B cell (primary cell): ENCODE results near the gene SPDYE3. TPM values are rescaled to one million over a fixed set of nuclear protein-coding genes. Genes with fewer than 3 reads are reported as not detected.
"Not testable (repeated sequence)": the region's sequence is repeated elsewhere in the genome, so short reads cannot be mapped to it uniquely, and the experiment has no call there.

ENCODE experiments used
- ATAC-seq: fragments of 200-7000 bp; cut with Tn5 transposase; one replicate; pipeline ENCODE4 v1.10.0; 2021; ENCODE audit warnings: low read depth, mild to moderate bottlenecking, moderate number of reproducible peaks, moderate library complexity
- CTCF ChIA-PET: fragments of 350-600 bp; sonication (Branson Sonifier 250); formaldehyde crosslinking; loops from one replicate; lab custom pipeline; 2021; ENCODE audit warnings: antibody characterized with exemption, inconsistent platforms; lab: Charles Lee
- POLR2A ChIA-PET: fragments of 350-600 bp; sonication (Branson Sonifier 250); formaldehyde crosslinking; loops from one replicate; lab custom pipeline; 2021; ENCODE audit warnings: antibody characterized with exemption; lab: Charles Lee
- DNase-seq: peaks from one replicate; pipeline ENCODE4 v3.0.0; 2013
- H2AFZ ChIP-seq: 2 replicates; pipeline ENCODE4 v1.6.1; 2012; ENCODE audit warnings: mild to moderate bottlenecking, low read depth, low read length; ENCODE audit not compliant: insufficient read depth, poor library complexity, severe bottlenecking
- H3K27ac ChIP-seq, 2 donors: 1 replicate in 1 of 2; 2 replicates in 1 of 2; pipeline ENCODE4 v1.5.1; 2012 to 2013; ENCODE audit warnings: low read length in 2 of 2, mild to moderate bottlenecking in 2 of 2, moderate library complexity in 1 of 2
- H3K27me3 ChIP-seq, 4 experiments: fragments of 200-600 bp in 1 of 4; sonication (generic) in 1 of 4; replicated peaks in 1 of 4; 1 replicate in 2 of 4; 2 replicates in 2 of 4; pipeline versions ENCODE4 v1.6.1 to v1.7.0; 2013 to 2016; ENCODE audit warnings: low read length in 3 of 4, mild to moderate bottlenecking in 2 of 4, mixed read lengths in 1 of 4, moderate library complexity in 1 of 4; ENCODE audit not compliant: insufficient read depth in 4 of 4, control insufficient read depth in 3 of 4; ENCODE audit errors: control extremely low read depth in 1 of 4
- H3K36me3 ChIP-seq, 2 experiments: replicated peaks in 1 of 2; 1 replicate in 1 of 2; 2 replicates in 1 of 2; pipeline versions ENCODE4 v1.6.1 to v1.7.1; 2013; ENCODE audit warnings: low read length in 1 of 2; ENCODE audit not compliant: insufficient read depth in 2 of 2, control insufficient read depth in 1 of 2; ENCODE audit errors: control extremely low read depth in 1 of 2, extremely low read depth in 1 of 2
- H3K4me1 ChIP-seq, 2 donors: fragments of 200-600 bp in 1 of 2; sonication (generic) in 1 of 2; 1 replicate in 1 of 2; 2 replicates in 1 of 2; pipeline versions ENCODE4 v1.5.1 to v1.6.1; 2013 to 2017; ENCODE audit warnings: low read length in 2 of 2; ENCODE audit not compliant: control insufficient read depth in 2 of 2, insufficient read depth in 2 of 2
- H3K4me2 ChIP-seq: replicated peaks from 2 replicates; pipeline ENCODE3; 2012; ENCODE audit warnings: mild to moderate bottlenecking, low read depth, low read length; ENCODE audit not compliant: poor library complexity, severe bottlenecking
- H3K4me3 ChIP-seq, 5 experiments: fragments of 200-600 bp in 1 of 5; sonication (generic) in 1 of 5; 1 replicate in 3 of 5; 2 replicates in 2 of 5; pipeline versions ENCODE4 v1.5.1 to v1.7.0; 2011 to 2016; ENCODE audit warnings: low read length in 4 of 5, mild to moderate bottlenecking in 4 of 5, low read depth in 2 of 5, control low read depth in 1 of 5, moderate library complexity in 1 of 5; ENCODE audit not compliant: insufficient read depth in 1 of 5; ENCODE audit errors: control extremely low read depth in 1 of 5, extremely low read depth in 1 of 5
- H3K79me2 ChIP-seq: fragments of 200-600 bp; sonication (generic); one replicate; pipeline ENCODE4 v1.6.0; 2016; ENCODE audit warnings: low read length; ENCODE audit not compliant: control insufficient read depth, insufficient read depth
- H3K9ac ChIP-seq: fragments of 200-600 bp; sonication (generic); 2 replicates; pipeline ENCODE4 v1.6.1; 2017; ENCODE audit warnings: mild to moderate bottlenecking, low read length, moderate library complexity
- H3K9me3 ChIP-seq, 3 donors: one replicate each; pipeline versions ENCODE4 v1.6.1 to v1.7.1; 2013; ENCODE audit warnings: low read length in 2 of 3; ENCODE audit not compliant: control insufficient read depth in 2 of 3, insufficient read depth in 1 of 3; ENCODE audit errors: control extremely low read depth in 1 of 3
- H4K20me1 ChIP-seq: 2 replicates; pipeline ENCODE4 v1.6.0; 2012; ENCODE audit warnings: mild to moderate bottlenecking, low read length; ENCODE audit not compliant: insufficient read depth, control insufficient read depth, poor library complexity, severe bottlenecking
- H3K27ac Mint-ChIP-seq: one replicate; pipeline ENCODE4 v1.8.0; 2021; ENCODE audit warnings: mixed read lengths
- H3K27me3 Mint-ChIP-seq: one replicate; pipeline ENCODE4 v1.8.0; 2021; ENCODE audit warnings: mixed read lengths
- H3K4me1 Mint-ChIP-seq: one replicate; pipeline ENCODE4 v1.8.0; 2021; ENCODE audit warnings: mixed read lengths
- H3K4me3 Mint-ChIP-seq: one replicate; pipeline ENCODE4 v1.8.0; 2021; ENCODE audit warnings: mixed read lengths
- H3K9me3 Mint-ChIP-seq: one replicate; pipeline ENCODE4 v1.8.0; 2022; ENCODE audit warnings: mixed read lengths; ENCODE audit not compliant: insufficient read depth
- CTCF ChIP-seq: fragments of 200-600 bp; IDR thresholded peaks from one replicate; pipeline ENCODE4 v1.8.0; 2022; ENCODE audit warnings: antibody characterized with exemption, mild to moderate bottlenecking
- WGBS: methylation state at CpG from one replicate; pipeline ENCODE4 v1.1.5; 2013; ENCODE audit warnings: missing lambda C conversion rate; ENCODE audit not compliant: insufficient coverage; 5-methylcytosine and 5-hydroxymethylcytosine counted together
- intact Hi-C: fragments of 100-400 bp; cut with micrococcal nuclease; formaldehyde crosslinking; loops from one replicate; pipeline ENCODE4 v1.10.0; 2022
- polyA plus RNA-seq: library from polyadenylated mRNA; depleted of rRNA; stranded (reverse); fragments of >200 nt; gene quantifications from 2 replicates; pipeline ENCODE4 v1.2.3, GENCODE V29; 2012
- total RNA-seq, 2 donors: library from RNA; stranded (reverse); fragments of 120-200 nt in 1 of 2; gene quantifications; 1 replicate in 1 of 2; 2 replicates in 1 of 2; pipeline versions ENCODE4 v1.2.3 to v1.2.4, GENCODE V29; 2013 to 2022

SPDYE3 gene
- total and polyA plus RNA-seq, 2 donors (not counting 1 experiment from before 2014, with no cell fraction given), result not detected

DNA sequence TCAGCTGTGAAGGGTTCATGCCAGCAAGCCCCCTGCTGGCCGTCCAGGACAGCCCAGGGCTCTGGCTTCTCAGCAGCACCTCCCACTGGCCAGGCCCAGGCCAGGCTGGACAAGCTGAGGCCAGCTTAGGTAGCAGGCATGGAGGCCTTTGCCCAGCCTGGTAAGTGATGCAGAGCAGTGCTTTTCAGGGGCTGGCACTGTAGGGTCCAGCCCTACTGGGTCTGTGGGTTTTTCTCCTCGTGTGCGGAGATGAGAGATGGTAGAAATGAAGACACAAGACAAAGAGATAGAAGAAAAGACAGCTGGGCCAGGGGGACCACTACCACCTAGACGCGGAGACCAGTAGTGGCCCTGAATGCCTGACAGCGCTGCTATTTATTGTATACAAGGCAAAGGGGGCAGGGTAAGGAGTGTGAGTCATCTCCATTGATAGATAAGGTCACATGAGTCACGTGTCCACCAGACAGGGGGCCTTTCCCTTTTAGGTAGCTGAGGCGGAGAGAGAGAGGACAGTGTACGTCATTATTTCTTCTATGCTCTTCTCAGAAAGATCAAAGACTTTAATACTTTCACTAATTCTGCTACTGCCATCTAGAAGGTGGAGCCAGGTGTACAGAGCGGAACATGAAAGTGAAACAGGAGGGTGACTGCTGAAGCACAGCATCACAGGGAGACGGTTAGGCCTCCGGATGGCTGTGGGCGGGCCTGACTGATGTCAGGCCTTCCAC is 37.2 kb downstream of the SPDYE3 start:
- Histone ChIP-seq H3K4me1 (peaks cover 18 to 29% of the 10 kb centered on the region in 2 donors), H3K9ac (peak overlapping the region; percentile 55), H3K36me3 (peaks cover 9 to 52% of the 10 kb centered on the region in 2 experiments), H3K4me2 (peak overlapping the region; percentile 54), H3K4me3 (peak overlapping the region in 2 of 5 experiments; percentile 14 to 22), H3K27ac (peak overlapping the region; percentile 97 to 99), H3K79me2 (peaks cover 58% of the 10 kb centered on the region)
- intact Hi-C loops, result loop anchor here (1.0 to 10.0 kb wide), 6 partner anchors 8 to 217 kb away; partner anchors contain the start of genes MEPCE and ZCWPW1
- ATAC-seq (peak; percentile 82), DNase-seq (peak; percentile 94)
- POLR2A ChIA-PET, result interaction anchor here (0.6 to 1.7 kb wide), 11 partner anchors 9 to 262 kb away, joined by 3 to 5 read pairs (median 4); partner anchors contain the start of genes MEPCE, PVRIG and ZCWPW1
- H3K27me3 ChIP-seq, H3K9me3 ChIP-seq, H3K9me3 Mint-ChIP-seq, H3K27me3 Mint-ChIP-seq, H2AFZ ChIP-seq, H4K20me1 ChIP-seq: not testable (repeated sequence)
- 71% methylated on average over 3 of the region's 13 CpGs for WGBS
- TF ChIP-seq CTCF, result peak; percentile 55
- peaks cover 38% of the 10 kb centered on the region for H3K4me1 Mint-ChIP-seq
- peak overlapping the region; percentile 79 for H3K4me3 Mint-ChIP-seq
- H3K27ac Mint-ChIP-seq, result peak overlapping the region; percentile 96
- CTCF ChIA-PET, result interaction anchor here (0.7 to 5.0 kb wide), 19 partner anchors 9 to 231 kb away, joined by 3 to 66 read pairs (median 4); no protein-coding TSS in a partner anchor

- ATAC-seq (peak; percentile 58), DNase-seq (peak; percentile 65)
- H3K9ac ChIP-seq, H3K4me2 ChIP-seq, H2AFZ ChIP-seq, H4K20me1 ChIP-seq, H3K27me3 Mint-ChIP-seq, H3K9me3 ChIP-seq, H3K9me3 Mint-ChIP-seq, H3K27me3 ChIP-seq: not testable (repeated sequence)
- Mint-ChIP-seq H3K4me1 (peaks cover 38% of the 10 kb centered on the region), H3K27ac (peak overlapping the region; percentile 96), H3K4me3 (peak overlapping the region; percentile 79)
- peak overlapping the region in 1 of 5 experiments; percentile 17 for H3K4me3 ChIP-seq
- POLR2A ChIA-PET, result interaction anchor here (0.6 to 1.7 kb wide), 8 partner anchors 10 to 263 kb away, joined by 3 to 5 read pairs (median 4); partner anchors contain the start of genes MEPCE, PVRIG and ZCWPW1
- peaks cover 9 to 57% of the 10 kb centered on the region in 2 experiments for H3K36me3 ChIP-seq
- H3K27ac ChIP-seq, result peak overlapping the region; percentile 67 to 97
- peaks cover 63% of the 10 kb centered on the region for H3K79me2 ChIP-seq
- CTCF ChIA-PET, result interaction anchor here (0.7 to 5.0 kb wide), 19 partner anchors 10 to 232 kb away, joined by 3 to 66 read pairs (median 4); no protein-coding TSS in a partner anchor
- peaks cover 18 to 29% of the 10 kb centered on the region in 2 donors for H3K4me1 ChIP-seq
- TF ChIP-seq CTCF, result peak; percentile 70
- intact Hi-C loops, result loop anchor here (1.0 to 10.0 kb wide), 4 partner anchors 24 to 84 kb away; partner anchors contain the start of genes MEPCE and ZCWPW1
- WGBS, result no CpG with 5 or more reads among the region's 5 CpGs
These were observed 37.8 kb downstream of the SPDYE3 start for GRCh38 chr7:100345288-100345672.
